Measurements from ENCODE around the gene OR2AP1.
A peak's percentile ranks its signal among the peaks of the same experiment; 100 is the strongest.
"Not testable (repeated sequence)": the region's sequence is repeated elsewhere in the genome, so short reads cannot be mapped to it uniquely, and the experiment has no call there.

The OR2AP1 gene

GRCh38 chr12:55585817-55586216 is 13.5 kb downstream of the OR2AP1 start:
- no peak overlapping the region for H3K4me3 ChIP-seq (ENCODE audit: low read depth, low read length)
- no peak for TF ChIP-seq CTCF (IDR thresholded peaks at IDR 0.05; ENCODE audit: low read depth, low read length, missing control alignments)
- no peak for DNase-seq (ENCODE audit: low read depth)
- in situ Hi-C loops (cut with HindIII; ENCODE audit: low sequenced_read_pairs), result no loop called here

GRCh38 chr12:55590152-55590551 is 17.9 kb downstream of the OR2AP1 start:
- DNase-seq (ENCODE audit: low read depth); H3K4me3 ChIP-seq (ENCODE audit: low read depth, low read length); in situ Hi-C loops (cut with HindIII; ENCODE audit: low sequenced_read_pairs): not testable (repeated sequence)

GRCh38 chr12:55607821-55608594 is 35.7 kb downstream of the OR2AP1 start:
- in situ Hi-C loops (cut with HindIII; ENCODE audit: low sequenced_read_pairs), result no loop called here
- TF ChIP-seq CTCF (IDR thresholded peaks at IDR 0.05; ENCODE audit: low read depth, low read length, missing control alignments), result no peak
- H3K4me3 ChIP-seq (ENCODE audit: low read depth, low read length), result no peak overlapping the region
- no peak for DNase-seq (ENCODE audit: low read depth)

- no peak overlapping the region for H3K4me3 ChIP-seq (ENCODE audit: low read depth, low read length)
- in situ Hi-C loops (cut with HindIII; ENCODE audit: low sequenced_read_pairs), result no loop called here
- no peak for DNase-seq (ENCODE audit: low read depth)
- TF ChIP-seq CTCF (IDR thresholded peaks at IDR 0.05; ENCODE audit: low read depth, low read length, missing control alignments), result no peak
These were observed 38.3 kb downstream of the OR2AP1 start for GRCh38 chr12:55610598-55610997.

GRCh38 chr12:55612646-55613045 is 40.4 kb downstream of the OR2AP1 start:
- in situ Hi-C loops (cut with HindIII; ENCODE audit: low sequenced_read_pairs), result no loop called here
- DNase-seq (ENCODE audit: low read depth), result no peak
- H3K4me3 ChIP-seq (ENCODE audit: low read depth, low read length), result no peak overlapping the region
- TF ChIP-seq CTCF (IDR thresholded peaks at IDR 0.05; ENCODE audit: low read depth, low read length, missing control alignments), result no peak

GRCh38 chr12:55614764-55615163 is 42.5 kb downstream of the OR2AP1 start:
- in situ Hi-C loops (cut with HindIII; ENCODE audit: low sequenced_read_pairs), result no loop called here
- TF ChIP-seq CTCF (IDR thresholded peaks at IDR 0.05; ENCODE audit: low read depth, low read length, missing control alignments), result no peak

GRCh38 chr12:55619354-55620138 is 47.3 kb downstream of the OR2AP1 start:
- no peak overlapping the region for H3K4me3 ChIP-seq (ENCODE audit: low read depth, low read length)
- DNase-seq (ENCODE audit: low read depth), result peak; percentile 90
- TF ChIP-seq CTCF (IDR thresholded peaks at IDR 0.05; ENCODE audit: low read depth, low read length, missing control alignments), result peak; percentile 73
- in situ Hi-C loops (cut with HindIII; ENCODE audit: low sequenced_read_pairs), result no loop called here

More at GRCh38 chr12:55614764-55615163, 42.5 kb downstream of the OR2AP1 start:
- no peak for DNase-seq (ENCODE audit: low read depth)
- H3K4me3 ChIP-seq (ENCODE audit: low read depth, low read length), result no peak overlapping the region

Measured in astrocyte of the cerebellum (primary cell).